Spinal cord (tissue), 10 donors: ENCODE data around the gene CCR8. TPM values are rescaled to one million over a fixed set of nuclear protein-coding genes. Genes with fewer than 3 reads are reported as not detected.
"Not testable (repeated sequence)": the region's sequence is repeated elsewhere in the genome, so short reads cannot be mapped to it uniquely, and the experiment has no call there.

Experiments used
- DNase-seq, 6 donors: peaks; one replicate each; pipeline versions ENCODE4 v3.0.0 to v3.0.0-alpha.2; 2013 to 2015; ENCODE audit warnings: low spot score in 6 of 6, low read depth in 4 of 6
- H3K27ac ChIP-seq: one replicate; pipeline ENCODE4 v1.5.1; 2013; ENCODE audit warnings: low read depth, low read length, control low read depth
- H3K27me3 ChIP-seq: one replicate; pipeline ENCODE4 v1.6.1; 2013; ENCODE audit warnings: low read length; ENCODE audit not compliant: control insufficient read depth, insufficient read depth
- H3K36me3 ChIP-seq: one replicate; pipeline ENCODE4 v1.6.1; 2013; ENCODE audit warnings: low read length; ENCODE audit not compliant: control insufficient read depth, insufficient read depth
- H3K4me1 ChIP-seq: one replicate; pipeline ENCODE4 v1.6.1; 2013; ENCODE audit warnings: low read length; ENCODE audit not compliant: control insufficient read depth, insufficient read depth
- H3K4me3 ChIP-seq: one replicate; pipeline ENCODE4 v1.5.1; 2013; ENCODE audit warnings: low read depth, low read length, control low read depth
- H3K9me3 ChIP-seq: one replicate; pipeline ENCODE4 v1.6.1; 2013; ENCODE audit warnings: low read length; ENCODE audit not compliant: control insufficient read depth, insufficient read depth
- WGBS: methylation state at CpG from one replicate; pipeline ENCODE4 v1.1.5; 2013; ENCODE audit warnings: missing lambda C conversion rate; ENCODE audit not compliant: insufficient coverage; 5-methylcytosine and 5-hydroxymethylcytosine counted together
- polyA plus RNA-seq, 2 donors: library from polyadenylated mRNA; unstranded; fragments of 120-200 nt; gene quantifications; one replicate each; pipeline ENCODE4 v1.2.1, GENCODE V29; 2013; ENCODE audit not compliant: insufficient read length in 2 of 2
- total RNA-seq, 2 donors: library from RNA; depleted of rRNA in 1 of 2; stranded (reverse); fragments of 120-200 nt in 1 of 2; fragments of >200 nt in 1 of 2; gene quantifications; one replicate each; pipeline versions ENCODE4 v1.2.3 to v1.2.4, GENCODE V29; 2013 to 2014
- donor health status: healthy.

The CCR8 gene
- total and polyA plus RNA-seq, 4 donors = not detected

DNA sequence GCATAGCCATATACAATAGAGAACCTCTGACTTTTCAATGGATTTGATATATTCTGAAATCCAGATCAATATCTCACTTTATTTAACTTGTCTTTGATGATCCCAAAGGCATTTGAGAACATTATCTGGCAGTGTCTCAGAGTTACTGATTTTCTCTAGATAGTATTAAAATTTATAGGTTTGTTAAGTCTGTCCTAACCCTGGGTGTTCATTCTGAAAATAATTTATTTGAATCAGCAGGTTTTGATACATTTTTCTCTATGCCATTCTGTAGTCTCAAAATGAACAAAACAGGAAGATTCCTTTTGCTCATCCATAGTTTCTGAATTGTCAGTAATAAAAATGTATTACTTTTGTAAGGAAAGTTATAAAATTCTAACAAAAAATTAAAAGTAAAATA lies 14.3 kb downstream of the CCR8 start:
- no peaks in the 10 kb centered on the region for H3K27me3 ChIP-seq
- DNase-seq = no peak
- no peaks in the 10 kb centered on the region for H3K36me3 ChIP-seq
- H3K27ac ChIP-seq = no peak overlapping the region
- no peaks in the 10 kb centered on the region for H3K9me3 ChIP-seq
- no peaks in the 10 kb centered on the region for H3K4me1 ChIP-seq
- H3K4me3 ChIP-seq = no peak overlapping the region

DNA sequence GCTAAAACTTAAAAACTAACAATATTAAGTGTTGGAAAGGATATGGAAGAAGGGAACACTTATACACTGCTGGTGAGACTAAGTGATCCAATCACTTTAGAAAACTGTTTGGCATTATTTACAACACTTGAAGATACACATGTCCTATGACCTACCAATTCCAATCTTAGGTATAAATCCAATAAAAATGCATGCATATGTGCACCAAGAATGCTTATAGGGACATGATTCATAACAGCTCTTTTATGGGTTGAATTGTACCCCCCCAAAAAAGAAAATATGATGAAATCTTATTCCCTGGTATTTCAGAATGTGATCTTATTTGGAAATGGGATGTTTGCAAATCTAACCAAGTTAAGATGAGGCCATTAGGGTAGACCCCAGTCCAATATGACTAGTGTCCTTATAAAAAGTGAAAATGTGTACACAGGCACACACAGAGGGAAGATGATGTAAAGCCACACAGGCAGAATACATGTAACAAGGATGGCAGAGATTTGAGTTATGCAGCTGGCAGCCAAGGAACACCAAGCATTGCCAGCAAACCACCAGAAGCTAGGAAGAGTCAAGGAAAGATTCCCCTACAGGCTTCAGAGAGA lies 15.3 kb downstream of the CCR8 start:
- DNase-seq = no peak

DNA sequence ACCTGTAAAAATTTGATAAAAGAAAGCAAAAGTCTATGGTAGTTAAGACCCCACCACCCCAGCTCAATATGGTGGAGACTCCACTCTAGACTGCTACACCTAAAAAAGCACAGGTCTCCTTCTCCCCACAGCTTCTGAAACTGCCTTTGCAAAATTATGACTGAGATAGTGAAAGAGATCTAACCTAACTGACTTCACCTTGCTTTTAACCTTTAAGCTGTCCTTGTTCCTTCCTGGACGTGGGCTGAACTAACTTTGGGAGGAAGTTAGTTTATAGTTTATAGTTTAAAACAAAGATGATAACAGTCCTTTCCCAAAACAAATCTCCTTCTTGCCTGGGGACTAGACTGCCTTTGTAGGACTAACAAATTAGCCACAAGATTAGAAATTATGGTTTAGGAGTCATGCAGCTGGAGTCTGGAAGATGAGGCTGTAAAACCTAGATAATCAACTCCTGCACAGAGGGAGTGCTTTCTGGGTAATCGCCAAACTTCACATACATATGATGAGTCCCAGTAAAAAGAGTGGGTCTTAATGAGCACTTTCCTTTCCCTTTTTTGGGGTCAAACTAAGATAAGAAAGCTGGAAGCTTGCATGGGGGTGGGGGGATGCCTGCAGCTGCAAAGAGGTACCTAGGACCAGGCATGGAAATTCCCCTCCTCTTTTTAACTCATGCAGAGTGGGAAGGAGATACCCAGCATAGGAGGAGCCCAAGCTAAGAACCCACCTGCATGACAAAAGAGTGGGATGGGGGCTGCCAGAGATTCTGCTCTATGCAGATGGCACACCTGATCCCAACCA lies 17.5 kb downstream of the CCR8 start:
- no peaks in the 10 kb centered on the region for H3K9me3 ChIP-seq
- no peaks in the 10 kb centered on the region for H3K27me3 ChIP-seq
- no peaks in the 10 kb centered on the region for H3K36me3 ChIP-seq
- no peak for DNase-seq
- no CpG with 5 or more reads among the region's 2 CpGs for WGBS
- no peaks in the 10 kb centered on the region for H3K4me1 ChIP-seq
- H3K27ac ChIP-seq = no peak overlapping the region
- H3K4me3 ChIP-seq = no peak overlapping the region

More for the DNA sequence above, 15.3 kb downstream of the CCR8 start:
- Histone ChIP-seq H3K27me3 (no peaks in the 10 kb centered on the region), H3K9me3 (no peaks in the 10 kb centered on the region), H3K36me3 (no peaks in the 10 kb centered on the region), H3K27ac (no peak overlapping the region), H3K4me3 (no peak overlapping the region), H3K4me1 (no peaks in the 10 kb centered on the region)

DNA sequence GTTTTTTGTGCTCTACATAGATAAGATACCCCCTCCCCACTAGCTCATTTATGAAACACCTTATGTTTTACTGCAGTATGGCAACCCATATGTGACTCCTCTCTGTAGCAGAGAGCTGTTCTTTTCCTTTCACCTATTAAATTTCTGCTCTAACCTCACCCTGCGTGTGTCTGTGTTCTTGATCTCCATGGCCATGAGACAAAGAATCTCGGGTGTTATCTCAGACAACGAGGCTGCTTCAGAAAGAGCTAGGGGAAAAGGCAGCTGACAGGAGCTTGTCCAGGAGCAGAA lies 18.0 kb downstream of the CCR8 start:
- Histone ChIP-seq H3K4me1 (no peaks in the 10 kb centered on the region), H3K36me3 (no peaks in the 10 kb centered on the region), H3K27ac (no peak overlapping the region), H3K9me3 (no peaks in the 10 kb centered on the region), H3K4me3 (no peak overlapping the region), H3K27me3 (no peaks in the 10 kb centered on the region)
- no peak for DNase-seq
- 35% methylated on average over 2 of the region's 3 CpGs for WGBS

DNA sequence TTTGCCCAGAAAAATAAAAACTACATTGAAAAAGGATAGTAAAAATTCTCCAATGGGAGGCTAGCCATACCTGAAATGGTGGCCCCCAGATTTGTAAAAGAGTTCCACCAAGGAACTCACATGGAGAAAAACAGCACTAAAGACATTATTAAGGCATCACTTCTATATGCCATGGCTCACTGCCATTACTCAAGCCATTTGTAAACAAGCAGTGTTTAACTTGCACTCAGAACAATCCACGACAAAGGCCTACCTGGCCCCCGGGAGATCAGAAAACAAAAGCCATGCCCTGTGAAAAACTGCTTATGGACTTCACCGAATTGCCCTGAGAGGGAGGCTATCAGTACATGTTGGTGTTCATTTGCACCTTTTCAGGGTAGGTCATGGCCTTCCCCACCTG lies 19.6 kb downstream of the CCR8 start:
- Histone ChIP-seq H3K4me1 (no peaks in the 10 kb centered on the region), H3K36me3 (no peaks in the 10 kb centered on the region), H3K9me3 (no peaks in the 10 kb centered on the region), H3K27ac (no peak overlapping the region), H3K27me3 (no peaks in the 10 kb centered on the region), H3K4me3 (no peak overlapping the region)
- WGBS = 67% methylated on average over 3 of the region's 3 CpGs
- DNase-seq = no peak

DNA sequence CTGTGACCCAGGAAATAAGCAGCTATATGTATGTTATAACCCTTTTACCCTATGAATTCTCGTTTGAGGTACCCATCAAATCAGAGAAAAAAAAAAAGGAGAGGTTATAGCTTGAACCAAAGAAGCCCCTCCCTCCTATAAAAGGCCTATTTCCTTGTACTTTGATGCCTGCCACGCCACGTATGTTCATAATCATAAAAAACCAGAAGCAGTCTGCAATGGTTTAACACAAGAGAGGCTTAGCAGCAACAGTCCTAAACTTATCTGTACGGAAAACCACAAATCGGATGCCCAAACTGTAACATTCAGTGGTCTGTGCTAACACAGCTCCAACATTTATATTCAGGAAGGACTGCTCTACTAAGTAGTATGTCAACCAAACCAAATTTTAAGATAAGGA lies 21.2 kb downstream of the CCR8 start:
- Histone ChIP-seq H3K27me3 (no peaks in the 10 kb centered on the region), H3K4me3 (no peak overlapping the region), H3K27ac (no peak overlapping the region), H3K4me1 (no peaks in the 10 kb centered on the region), H3K9me3 (no peaks in the 10 kb centered on the region), H3K36me3 (no peaks in the 10 kb centered on the region)
- no peak for DNase-seq
- 90% methylated on average over 4 of the region's 5 CpGs for WGBS

DNA sequence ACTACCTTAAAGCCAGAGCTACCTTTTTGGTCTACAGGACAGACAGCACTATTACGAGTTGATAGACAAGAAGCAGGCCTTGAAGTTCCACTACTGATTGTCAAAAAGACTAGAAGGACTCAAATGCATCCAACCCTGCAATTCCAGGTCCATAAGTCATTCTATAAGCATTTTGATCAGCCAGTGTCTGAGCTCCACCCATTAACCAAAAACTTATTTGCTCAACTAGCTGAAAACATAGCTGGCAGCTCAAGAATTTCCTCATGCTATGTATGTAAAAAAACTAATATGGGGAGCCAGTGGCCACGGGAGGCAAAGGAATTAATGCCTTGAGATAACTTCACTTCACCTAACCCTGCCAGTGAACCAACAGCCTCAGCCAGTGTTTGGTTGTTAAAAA lies 21.6 kb downstream of the CCR8 start:
- DNase-seq, H3K36me3 ChIP-seq, H3K9me3 ChIP-seq, H3K4me1 ChIP-seq, H3K4me3 ChIP-seq, H3K27me3 ChIP-seq, H3K27ac ChIP-seq: not testable (repeated sequence)
- 82% methylated on average over 1 of the region's 2 CpGs for WGBS

DNA sequence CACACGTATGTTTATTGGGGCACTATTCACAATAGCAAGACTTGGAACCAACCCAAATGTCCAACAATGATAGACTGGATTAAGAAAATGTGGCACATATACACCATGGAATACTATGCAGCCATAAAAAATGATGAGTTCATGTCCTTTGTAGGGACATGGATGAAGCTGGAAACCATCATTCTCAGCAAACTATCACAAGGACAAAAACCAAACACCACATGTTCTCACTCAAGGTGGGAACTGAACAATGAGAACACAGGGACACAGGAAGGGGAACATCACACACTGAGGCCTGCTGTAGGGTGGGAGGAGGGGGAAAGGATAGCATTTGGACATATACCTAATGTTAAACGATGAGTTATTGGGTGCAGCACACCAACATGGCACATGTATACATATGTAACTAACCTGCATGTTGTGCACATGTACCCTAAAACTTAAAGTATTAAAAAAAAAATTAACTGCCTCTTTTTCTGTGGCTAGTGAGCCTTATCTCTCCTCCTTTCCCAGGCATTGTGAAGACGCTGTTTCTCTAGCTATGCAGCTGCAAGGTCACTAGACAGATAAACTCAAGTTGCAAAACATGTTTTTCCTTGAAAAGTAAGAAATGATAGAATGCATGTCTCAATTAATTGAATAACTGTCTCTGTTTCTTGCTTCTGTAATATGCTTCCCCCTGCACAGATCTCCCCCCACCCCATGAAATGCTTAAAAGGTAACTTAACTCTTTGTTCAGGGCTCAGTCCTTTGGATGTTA lies 23.8 kb downstream of the CCR8 start:
- H3K27ac ChIP-seq, H3K9me3 ChIP-seq, H3K27me3 ChIP-seq, H3K36me3 ChIP-seq, H3K4me3 ChIP-seq, DNase-seq, H3K4me1 ChIP-seq: not testable (repeated sequence)
- no CpG with 5 or more reads among the region's 3 CpGs for WGBS

DNA sequence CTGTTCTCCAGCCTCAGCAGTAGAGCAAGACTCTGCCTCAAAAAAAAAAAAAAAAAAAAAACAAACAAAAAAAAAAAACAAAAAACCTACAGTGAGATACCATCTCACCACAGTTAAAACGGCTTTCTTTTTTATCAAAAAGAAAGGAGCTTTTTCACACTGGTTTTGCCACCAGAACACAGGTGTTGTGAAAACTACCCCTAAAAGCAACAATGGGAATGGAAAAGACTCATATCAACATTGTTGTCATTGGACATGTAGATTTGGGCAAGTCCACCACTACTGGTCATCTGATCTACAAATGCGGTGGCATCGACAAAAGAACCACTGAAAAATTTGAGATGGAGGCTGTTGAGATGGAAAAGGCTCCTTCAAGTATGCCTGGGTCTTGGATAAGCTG lies 28.8 kb downstream of the CCR8 start:
- 100% methylated on average over 2 of the region's 3 CpGs for WGBS
- Histone ChIP-seq H3K9me3 (no peaks in the 10 kb centered on the region), H3K27ac (no peak overlapping the region), H3K27me3 (no peaks in the 10 kb centered on the region), H3K4me1 (no peaks in the 10 kb centered on the region), H3K36me3 (no peaks in the 10 kb centered on the region), H3K4me3 (no peak overlapping the region)
- DNase-seq = no peak
